ENCODE measurements around the gene SPTLC1. TPM values are rescaled to one million over a fixed set of nuclear protein-coding genes. Genes with fewer than 3 reads are reported as not detected.
"Not testable (repeated sequence)": the region's sequence is repeated elsewhere in the genome, so short reads cannot be mapped to it uniquely, and the experiment has no call there.

SPTLC1 gene
- total RNA-seq, 6 experiments from 2014 or later: 12.4 to 25.3 (median 19.3) TPM

- ATAC-seq (no peak), DNase-seq (no peak)
- no peaks in the 10 kb centered on the region for H3K9me3 ChIP-seq
- 71% methylated on average over 6 of the region's 15 CpGs for WGBS (ENCODE audit: insufficient coverage, low coverage, low lambda C conversion rate, missing lambda C conversion rate)
- H3K36me3 ChIP-seq: no peaks in the 10 kb centered on the region
- no peaks in the 10 kb centered on the region for H3K4me1 ChIP-seq
- TF ChIP-seq CTCF (IDR thresholded peaks at IDR 0.05): no peak
- TF ChIP-seq POLR2A (IDR thresholded peaks at IDR 0.05): no peak
- no peak overlapping the region for H3K4me3 ChIP-seq
- H3K27me3 ChIP-seq: no peaks in the 10 kb centered on the region
- intact Hi-C loops (cut with DNase I): no loop called here
- no peak overlapping the region for H3K27ac ChIP-seq
These were observed 36.6 kb upstream of the SPTLC1 start for GRCh38 chr9:92151691-92152393.

- H3K4me3 ChIP-seq; H3K4me1 ChIP-seq; H3K36me3 ChIP-seq; H3K27ac ChIP-seq; H3K27me3 ChIP-seq; H3K9me3 ChIP-seq; DNase-seq; intact Hi-C loops (cut with DNase I): not testable (repeated sequence)
- ATAC-seq: peak in 1 of 4 donors; percentile 36
- 54% methylated on average over 7 of the region's 7 CpGs for WGBS (ENCODE audit: insufficient coverage, low coverage, low lambda C conversion rate, missing lambda C conversion rate)
These were observed 35.6 kb upstream of the SPTLC1 start for GRCh38 chr9:92150501-92151470.

- ATAC-seq: peak in 1 of 4 donors; percentile 16
- Histone ChIP-seq H3K36me3 (no peaks in the 10 kb centered on the region), H3K4me3 (no peak overlapping the region), H3K27me3 (no peaks in the 10 kb centered on the region), H3K4me1 (no peaks in the 10 kb centered on the region), H3K27ac (no peak overlapping the region), H3K9me3 (no peaks in the 10 kb centered on the region)
- TF ChIP-seq CTCF (IDR thresholded peaks at IDR 0.05) (no peak), POLR2A (IDR thresholded peaks at IDR 0.05) (no peak)
- DNase-seq: no peak
- 64% methylated on average over 2 of the region's 8 CpGs for WGBS (ENCODE audit: insufficient coverage, low coverage, low lambda C conversion rate, missing lambda C conversion rate)
- intact Hi-C loops (cut with DNase I): loop anchor here in 1 of 2 donors (10.0 kb wide), 1 partner anchor 297 kb away; no protein-coding TSS in a partner anchor
These were observed 32.6 kb upstream of the SPTLC1 start for GRCh38 chr9:92147852-92148180.

- ATAC-seq (peak; percentile 46 to 73 (median 50)), DNase-seq (no peak)
- TF ChIP-seq CTCF (IDR thresholded peaks at IDR 0.05) (no peak), POLR2A (IDR thresholded peaks at IDR 0.05) (no peak)
- Histone ChIP-seq H3K4me3 (no peak overlapping the region), H3K4me1 (no peaks in the 10 kb centered on the region), H3K27me3 (no peaks in the 10 kb centered on the region), H3K9me3 (no peaks in the 10 kb centered on the region), H3K36me3 (no peaks in the 10 kb centered on the region), H3K27ac (no peak overlapping the region)
- WGBS (ENCODE audit: insufficient coverage, low coverage, low lambda C conversion rate, missing lambda C conversion rate): 17% methylated on average over 15 of the region's 21 CpGs
- intact Hi-C loops (cut with DNase I): loop anchor here in 1 of 2 donors (10.0 kb wide), 1 partner anchor 298 kb away; no protein-coding TSS in a partner anchor
These were observed 32.0 kb upstream of the SPTLC1 start for GRCh38 chr9:92147030-92147851.
